NCI-H82 (cell line): Measurements from ENCODE around the gene NFIA.
"Not testable (repeated sequence)": the region's sequence is repeated elsewhere in the genome, so short reads cannot be mapped to it uniquely, and the experiment has no call there.

Experiments used
- DNase-seq: peaks from one replicate; lab custom pipeline; 2025; lab: John Stamatoyannopoulos, UW

NFIA gene

DNA sequence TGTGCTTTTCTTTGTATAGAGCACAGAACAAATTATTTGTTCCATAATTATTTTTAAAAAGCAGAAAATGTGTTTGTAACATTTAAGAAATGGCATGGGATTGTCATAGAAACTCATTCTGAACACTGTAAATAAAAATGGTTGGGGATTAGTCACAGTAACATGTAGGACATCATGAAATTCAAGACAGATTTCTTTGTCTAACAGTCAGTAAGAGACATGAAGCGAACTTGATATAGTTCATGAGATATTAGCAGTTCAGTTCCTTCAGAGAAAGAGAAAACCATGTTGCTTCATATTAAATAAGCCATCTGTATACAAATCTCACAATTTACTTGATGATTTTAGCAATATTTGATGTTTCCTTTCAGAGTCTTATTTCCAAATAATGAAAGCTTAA lies 19.7 kb downstream of the NFIA start:
- DNase-seq = no peak

DNA sequence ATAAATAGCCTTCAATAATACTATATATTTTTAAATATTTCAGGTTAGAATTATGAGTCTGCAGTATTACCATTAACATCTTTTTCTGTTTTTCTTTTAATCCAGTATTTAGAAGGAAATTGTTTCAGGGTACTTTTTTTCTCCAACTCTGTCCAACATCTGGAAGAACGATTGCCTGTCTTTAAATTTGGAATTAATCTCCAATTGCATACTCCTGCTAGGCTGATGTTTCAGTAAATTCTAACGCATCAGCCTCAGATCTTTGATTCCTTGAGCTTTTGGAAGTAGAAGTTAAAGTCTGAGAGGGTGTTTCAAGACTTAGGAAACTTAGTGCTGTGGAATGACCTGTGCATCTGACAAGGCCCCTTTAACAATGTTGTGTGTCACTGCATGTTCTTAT lies 20.3 kb downstream of the NFIA start:
- DNase-seq = no peak

DNA sequence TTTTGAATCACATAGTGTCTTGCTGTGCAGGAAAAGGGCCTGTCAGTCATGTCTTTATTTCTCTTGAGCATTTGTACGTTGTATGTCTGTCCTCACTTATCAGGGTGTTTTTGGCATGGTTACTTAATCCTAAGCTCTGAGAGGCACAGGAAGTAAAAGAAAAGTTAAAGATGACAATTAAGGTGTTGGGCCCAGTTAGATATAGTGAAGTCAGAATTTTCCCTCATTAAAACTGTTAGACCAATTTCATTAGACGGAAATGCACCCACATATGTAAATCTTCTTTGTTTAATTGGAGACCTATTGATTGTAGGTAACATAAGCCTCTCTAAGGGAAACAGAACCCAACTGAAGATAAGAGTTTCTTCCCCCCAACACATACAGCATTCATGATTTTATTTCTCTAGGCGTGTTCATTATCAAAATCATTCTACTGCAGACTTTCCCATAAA lies 21.9 kb downstream of the NFIA start:
- no peak for DNase-seq

DNA sequence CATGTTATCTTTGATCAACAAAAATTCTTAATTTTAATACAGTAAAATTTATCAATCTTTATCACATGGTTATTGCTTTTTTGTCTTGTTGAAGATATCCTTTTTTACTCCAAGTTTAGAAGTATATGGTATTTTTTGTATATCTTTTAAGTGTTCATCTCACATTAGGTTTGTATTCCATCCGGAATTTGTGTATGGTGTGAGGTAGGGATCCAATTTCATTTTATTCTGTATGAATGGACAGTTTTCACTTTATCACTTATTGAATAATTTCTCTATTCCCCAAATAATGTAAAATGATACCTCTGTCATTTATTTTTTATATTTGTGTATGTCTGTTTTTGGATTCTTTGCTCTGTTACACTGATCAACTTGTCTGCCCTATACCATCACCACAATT lies 25.3 kb downstream of the NFIA start:
- DNase-seq = no peak

DNA sequence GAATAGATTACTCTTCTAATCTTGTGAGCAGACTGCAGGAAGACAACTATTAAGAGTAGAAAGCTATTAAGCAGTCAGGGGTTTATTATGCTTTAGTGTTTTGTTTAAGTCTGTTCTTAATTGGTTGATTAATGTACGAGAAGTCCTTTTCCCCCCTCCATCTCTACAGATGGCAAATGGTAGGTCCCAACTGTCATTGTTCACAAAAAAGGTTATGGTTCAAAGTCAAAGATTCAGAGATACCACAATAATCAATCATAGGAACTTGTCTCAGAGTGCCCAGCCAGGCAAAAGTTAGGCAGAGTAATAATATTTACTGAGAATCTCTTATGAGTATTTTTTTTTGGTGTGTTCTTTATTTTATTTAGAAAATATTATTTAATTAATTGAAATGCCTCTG lies 26.8 kb downstream of the NFIA start:
- peak; percentile 46 for DNase-seq

DNA sequence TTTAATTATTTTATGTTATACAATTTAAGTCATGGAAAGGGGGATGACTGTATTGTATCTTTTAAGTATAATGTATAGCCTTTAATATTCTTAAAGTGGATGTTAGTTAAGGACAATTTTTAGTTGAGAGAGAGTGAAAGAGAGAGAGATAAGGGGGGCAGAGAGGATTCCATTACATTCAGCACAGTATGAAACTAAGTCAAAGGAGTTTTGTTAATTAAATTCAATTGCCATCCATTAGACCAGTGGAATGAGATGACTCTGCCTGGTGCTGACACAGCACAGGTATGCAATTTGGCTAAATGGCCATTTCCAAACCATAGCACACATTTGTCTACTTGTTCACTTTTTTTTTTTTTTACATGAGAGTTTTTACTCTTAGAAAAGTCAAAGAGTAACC lies 27.5 kb downstream of the NFIA start:
- DNase-seq = no peak

DNA sequence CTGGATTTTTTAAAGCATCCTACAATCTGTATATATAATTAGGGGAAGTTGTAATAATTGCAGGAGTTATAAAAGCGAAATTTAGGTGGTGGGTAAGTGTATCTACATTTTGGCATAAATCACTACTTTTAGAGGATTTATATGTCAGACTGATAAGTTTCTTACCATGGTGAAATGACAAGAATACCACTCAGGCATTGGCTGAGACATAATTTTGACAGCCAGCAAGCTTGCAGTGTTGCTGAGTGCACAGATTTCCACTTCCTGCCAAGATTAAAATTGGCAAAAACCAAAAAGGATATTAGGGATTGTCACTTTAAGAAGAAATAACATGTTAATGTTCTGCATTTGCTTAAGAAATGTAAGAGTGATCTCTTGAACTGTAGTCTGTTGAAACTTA lies 28.2 kb downstream of the NFIA start:
- no peak for DNase-seq

DNA sequence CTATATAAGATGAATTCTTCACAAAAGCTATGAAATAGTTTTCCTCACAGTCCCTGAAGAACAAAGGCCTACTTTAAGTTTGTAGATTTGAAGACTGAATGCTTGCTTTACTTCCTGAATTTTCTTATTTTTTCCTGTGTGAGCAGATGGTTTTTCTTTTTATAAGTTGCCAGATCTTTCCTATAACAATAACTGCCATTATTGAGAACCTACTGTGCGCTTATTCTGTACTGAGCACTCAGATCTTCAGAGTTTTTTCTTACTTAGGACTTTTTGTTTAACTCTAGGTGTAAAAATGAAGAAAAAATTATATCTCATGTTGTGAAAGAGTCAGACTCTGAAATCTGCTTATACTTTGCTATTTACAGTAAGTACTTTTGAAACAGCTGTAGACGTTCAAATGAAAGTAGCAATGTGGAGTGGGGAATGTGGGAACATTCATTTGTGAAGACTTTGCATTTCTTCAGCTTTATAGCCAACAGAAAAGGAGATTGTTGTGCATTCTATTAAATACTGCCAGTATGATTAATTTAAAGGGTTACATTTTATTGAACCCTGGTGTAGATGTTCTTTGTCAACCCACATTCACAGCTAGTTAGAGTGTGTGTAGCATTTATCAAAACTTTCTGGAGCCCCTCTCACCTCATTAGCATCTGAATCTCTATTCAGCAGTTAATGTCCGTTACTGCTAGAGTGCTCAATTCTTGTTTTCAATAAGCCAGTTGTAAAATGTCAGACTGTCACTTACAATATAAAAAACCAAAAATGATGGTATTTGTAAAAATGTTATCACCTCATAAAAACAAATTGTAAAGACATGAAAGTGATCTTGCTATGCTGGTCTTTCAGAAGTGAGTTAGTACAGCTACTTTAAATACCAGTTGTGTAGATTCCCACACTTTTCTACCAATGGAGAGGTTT lies 29.0 kb downstream of the NFIA start:
- DNase-seq = no peak

DNA sequence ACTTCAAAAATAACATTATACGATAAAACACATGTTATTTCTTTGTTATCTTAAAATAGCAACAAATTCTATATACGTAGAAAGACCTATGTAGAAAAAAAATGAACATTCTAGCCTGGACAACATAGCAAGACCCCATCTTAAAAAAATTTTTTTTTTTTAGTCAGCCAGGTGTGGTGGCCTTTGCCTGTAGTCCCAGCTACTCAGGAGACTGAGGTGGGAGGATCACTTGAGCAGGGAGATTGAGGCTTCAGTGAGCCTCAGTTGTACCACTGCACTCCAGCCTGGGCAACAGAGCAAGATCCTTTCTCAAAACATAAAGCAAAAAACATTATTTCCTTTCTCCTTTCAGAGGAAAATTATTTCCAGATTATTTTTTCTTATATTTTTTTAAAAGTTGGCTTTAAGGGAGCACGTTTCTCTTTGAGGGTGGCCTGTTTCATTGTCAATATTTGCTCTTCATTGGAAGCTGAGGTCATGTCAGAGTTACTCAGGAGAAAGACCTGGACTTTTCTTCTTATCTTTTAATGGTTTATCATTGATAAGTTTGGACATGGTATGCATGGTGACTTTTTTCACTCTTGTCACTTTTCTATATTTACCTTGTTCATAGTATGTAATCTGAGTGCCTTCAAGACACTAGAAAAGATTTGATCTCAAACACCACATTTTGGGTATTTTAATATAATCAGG lies 32.0 kb downstream of the NFIA start:
- DNase-seq = no peak

DNA sequence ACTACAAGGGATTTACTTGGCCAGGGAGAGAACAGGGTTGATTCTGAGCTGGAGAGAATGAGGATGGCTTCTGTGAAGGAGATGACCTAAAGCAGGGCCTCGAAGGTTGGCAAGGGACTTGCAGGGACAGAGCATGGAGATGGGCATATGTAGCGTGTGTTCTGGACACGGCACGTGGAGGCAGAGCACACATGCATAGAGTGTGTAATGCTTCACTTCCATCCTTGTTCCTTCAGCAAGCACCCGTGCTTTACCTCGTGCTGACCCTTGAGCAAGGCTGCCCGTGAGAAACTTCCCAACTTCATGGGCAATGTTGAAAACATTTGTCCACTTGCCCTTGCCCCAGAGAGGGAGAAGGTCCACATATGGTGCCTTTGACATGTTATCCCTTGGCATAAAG lies 33.1 kb downstream of the NFIA start:
- no peak for DNase-seq

DNA sequence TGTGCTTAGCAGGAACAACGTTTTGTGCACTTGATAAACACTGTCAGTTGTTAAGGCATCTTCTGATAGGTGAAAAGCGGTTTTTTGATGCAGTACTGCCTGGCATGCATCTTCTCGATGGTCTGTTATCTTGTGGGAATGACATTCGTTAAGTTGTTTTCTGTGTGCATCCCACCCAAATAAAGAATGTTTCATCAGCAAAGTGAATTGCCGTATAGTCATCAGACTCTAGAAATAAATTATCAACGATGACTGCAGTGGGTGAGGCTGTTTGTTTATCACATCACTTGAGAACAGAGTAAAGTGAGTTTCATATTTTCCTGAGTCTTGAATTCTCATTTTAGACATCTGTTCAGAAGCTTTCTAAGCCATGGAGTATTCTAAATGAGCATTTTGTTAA lies 34.1 kb downstream of the NFIA start:
- DNase-seq = no peak

DNA sequence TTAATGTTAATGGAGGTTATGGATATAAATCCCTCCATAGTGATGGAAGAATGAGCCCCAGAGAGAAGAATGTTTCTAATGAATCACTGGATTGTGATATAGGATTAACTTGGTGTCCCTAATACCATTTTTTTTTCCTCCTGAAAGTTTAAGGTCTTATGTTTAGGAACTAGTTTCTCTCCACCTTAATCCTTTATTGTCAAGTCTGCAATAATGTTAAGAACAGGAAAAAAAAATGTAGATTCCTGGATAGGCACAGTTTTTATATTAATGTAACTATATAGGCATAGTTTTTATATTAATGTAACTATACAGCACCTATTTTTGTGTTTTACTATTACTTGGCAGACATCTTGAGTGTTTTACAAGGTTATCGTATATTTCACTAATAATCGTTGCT lies 34.9 kb downstream of the NFIA start:
- no peak for DNase-seq

DNA sequence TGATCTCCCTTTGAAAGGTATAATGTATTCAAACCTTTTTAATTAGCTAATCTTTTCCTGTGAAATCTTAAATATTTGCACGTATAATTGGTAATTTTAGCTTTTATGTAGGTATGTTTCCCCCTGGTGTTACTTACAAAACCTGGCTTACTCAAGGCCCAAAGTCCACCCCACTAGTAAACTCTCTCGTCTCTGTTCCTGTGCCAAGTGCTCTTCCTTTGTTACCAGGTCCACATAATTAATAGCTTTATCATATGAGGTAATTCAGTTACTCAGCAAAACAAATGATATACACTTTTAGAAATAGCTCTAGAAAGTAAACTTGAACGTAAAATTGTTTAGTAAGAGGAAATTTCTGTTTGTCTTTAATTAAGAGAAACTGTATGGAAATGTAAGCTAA lies 36.7 kb downstream of the NFIA start:
- no peak for DNase-seq

DNA sequence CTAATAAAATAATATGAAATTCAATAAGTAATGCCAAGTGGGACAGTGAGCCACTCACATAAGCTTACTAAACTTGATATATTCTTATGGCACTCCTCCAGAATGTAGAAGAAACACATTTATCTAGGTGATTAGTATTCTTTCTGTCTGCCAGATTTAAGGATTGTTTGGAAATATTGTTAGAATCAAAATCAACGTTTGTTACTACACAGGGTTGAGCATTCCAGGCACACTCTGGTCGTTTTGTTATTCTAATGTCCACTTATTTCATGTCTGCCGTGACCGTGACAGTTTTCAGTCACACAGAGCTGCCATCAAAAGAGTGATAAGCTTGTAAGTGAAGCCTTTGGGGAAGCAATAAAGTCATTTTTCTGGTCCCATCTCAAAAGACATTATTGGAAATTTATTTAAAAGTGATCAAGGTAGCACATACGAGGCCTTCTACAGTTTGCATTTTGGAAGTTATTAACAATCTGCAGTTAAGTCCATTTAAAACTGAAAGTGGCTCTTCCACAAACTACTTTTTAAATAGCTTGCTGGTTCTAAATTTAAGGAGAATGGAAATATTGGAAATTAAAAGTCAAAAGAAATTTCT lies 38.0 kb downstream of the NFIA start:
- DNase-seq = no peak

DNA sequence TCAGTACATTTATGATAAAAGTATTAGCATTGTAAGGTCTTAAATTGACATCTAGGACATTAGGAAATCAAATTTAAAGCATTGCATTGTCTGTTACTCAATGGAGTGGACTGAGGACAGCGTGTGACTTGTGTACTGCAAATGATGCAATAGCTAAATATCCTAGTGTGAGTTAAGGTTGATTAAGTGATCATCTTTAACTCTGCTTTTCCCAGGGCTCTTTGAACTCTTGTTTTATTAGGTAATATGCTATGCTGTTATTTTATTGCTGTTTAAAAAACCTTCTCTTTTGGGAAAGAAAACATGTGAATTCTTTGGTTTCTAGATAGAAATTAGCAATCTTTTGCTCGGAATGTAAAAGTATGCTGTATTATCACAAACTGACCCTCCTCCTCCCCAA lies 38.6 kb downstream of the NFIA start:
- no peak for DNase-seq

DNA sequence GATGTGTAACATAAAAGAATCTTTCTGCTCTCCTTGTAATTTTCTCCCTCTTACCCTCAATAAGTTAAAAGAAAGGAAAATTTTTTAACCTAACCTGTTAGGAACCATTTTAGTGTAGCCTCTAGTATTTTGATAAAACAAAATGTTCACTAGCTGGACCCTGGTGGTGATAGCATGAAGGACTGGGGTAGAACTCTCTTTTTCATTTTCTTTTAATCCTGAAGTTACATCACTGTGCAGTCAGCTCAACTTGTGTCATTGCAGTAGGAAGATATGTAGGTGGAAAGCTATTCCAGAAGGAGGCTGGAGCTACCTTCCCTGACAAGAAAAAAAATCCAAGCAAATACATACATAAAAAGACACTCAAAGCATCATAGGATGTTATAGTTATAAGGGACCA lies 39.3 kb downstream of the NFIA start:
- no peak for DNase-seq

DNA sequence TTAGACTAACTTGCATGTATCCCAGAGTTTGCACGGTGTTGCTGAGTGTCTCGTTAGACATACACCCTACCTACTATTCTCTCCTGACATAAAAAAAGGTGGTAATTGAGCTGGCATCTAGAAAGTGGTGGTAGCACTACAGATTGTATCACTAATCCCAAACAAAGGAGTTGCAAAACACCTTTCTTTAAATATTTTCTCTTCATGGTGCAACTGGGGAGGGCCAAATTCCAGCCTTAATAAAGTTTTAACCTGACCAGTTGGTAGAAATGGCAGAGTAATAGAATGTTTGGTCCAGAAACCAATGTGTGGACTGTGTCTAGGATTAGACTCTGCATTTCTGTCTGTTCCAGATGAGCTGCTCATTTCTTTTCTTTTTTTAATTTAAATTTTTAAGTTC lies 40.0 kb downstream of the NFIA start:
- DNase-seq = no peak

DNA sequence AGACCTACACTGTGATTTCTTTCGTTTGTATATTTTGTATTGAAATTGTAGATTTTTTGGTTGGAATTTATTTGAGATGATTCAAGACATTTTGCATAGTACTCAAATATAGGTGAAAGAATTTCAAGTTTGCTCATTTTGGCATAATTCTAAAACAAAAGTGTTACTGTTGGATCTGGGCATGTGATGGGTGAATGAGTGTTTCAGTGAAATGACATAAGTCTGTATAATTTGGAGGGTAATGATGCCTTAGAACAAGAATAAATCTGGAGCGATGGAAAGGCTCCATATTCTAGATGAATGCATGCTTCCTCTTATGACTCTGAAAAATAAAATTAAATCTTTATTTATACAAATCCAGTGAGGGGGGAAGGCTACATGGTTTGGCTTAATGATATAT lies 41.0 kb downstream of the NFIA start:
- no peak for DNase-seq

DNA sequence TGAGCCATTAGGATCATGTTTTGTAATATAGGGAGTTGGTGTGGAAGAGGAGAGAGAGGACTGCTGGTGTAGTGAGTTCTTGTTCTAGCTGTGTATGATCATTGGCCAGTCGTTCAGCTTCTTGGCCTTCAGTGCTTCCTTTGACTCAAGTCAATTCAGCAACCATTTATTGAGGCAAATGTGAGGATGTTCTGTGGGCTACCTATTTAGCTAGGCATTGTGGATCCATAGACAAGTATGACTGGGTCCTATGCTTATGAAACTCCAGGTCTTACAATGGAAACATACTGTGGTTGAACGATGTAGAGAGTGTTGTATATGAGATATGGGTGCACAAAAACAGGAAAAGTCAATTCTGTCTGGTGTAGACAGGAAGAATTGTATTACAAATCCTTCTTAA lies 41.7 kb downstream of the NFIA start:
- DNase-seq = no peak

DNA sequence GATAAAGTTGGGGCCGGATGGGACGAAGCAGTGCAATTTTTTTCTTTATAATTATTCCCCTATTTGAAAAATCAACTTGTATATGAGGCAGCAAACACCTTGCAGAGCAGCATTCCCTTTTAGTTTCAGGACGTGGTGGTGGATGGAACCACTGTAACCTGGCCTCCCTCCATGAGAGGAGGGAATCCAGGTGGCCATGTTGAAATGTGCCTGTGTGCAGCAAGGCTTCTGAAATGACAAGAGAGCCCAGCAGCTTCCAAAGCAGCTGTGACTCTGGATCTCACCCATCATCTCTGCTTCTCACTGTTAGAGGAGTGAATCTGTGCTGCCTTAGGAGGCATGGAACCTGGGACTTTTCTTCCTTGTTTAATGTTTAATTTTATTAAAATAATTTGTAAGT lies 42.3 kb downstream of the NFIA start:
- no peak for DNase-seq

DNA sequence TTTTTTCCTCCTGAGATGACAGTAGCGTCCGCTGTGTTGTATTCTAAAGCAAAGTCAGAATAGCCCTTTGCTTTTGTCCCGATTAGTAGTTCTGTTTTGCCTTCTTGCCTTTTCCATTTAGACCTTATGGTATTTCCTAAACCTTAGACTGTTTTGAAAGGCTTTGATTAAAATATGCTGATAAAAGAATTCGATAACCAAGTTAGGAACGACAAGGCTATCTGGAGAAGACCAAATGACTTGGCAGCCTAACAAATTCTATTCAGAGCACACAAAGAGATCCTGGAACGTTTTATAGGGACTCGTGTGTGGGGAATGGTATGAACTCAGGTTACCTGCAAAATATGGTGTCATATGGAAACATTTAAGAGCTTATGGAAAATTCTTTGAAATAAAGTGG lies 42.9 kb downstream of the NFIA start:
- DNase-seq = no peak

DNA sequence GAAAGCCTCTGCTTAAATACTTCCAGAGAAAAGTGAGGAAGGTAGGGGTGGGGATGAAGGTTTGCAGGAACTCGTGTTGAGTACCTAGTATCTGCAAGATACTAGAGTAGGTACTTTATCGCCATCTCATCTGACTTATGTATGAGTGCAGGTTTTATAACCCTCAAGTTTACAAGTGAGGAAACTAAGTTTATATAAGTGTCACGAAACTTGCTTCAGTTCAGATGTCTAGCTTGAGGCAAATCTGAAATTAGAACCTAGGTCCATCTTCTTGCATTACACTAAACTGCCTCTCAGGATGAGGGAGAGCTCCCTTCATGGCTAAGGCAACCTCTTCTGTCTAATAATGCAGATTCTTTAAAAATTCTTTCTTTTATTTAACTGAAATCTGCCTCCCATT lies 43.5 kb downstream of the NFIA start:
- no peak for DNase-seq

DNA sequence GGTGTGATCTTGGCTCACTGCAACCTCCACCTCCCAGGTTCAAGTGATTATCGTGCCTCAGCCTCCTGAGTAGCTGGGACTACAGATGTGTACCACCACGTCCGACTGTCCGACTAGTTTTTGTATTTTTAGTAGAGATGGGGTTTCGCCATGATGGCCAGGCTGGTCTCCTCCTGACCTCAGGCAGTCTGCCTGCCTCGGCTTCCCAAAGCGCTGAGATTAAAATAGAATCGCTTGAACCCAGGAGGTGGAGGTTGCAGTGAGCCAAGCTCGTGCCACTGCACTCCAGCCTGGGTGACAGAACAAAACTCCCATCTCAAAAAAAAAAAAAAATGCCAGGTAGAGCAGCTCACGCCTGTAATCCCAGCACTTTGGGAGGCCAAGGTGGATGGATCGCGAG lies 44.5 kb downstream of the NFIA start:
- DNase-seq = not testable (repeated sequence)
